ENCODE results near the gene ADAP1. TPM values are rescaled to one million over a fixed set of nuclear protein-coding genes. Genes with fewer than 3 reads are reported as not detected.

The ADAP1 gene
- total and polyA plus RNA-seq, 2 of the 13 experiments (the other 11 are each of a cell fraction or from before 2014, with no cell fraction given), result 10.5 to 24.6 TPM

DNA sequence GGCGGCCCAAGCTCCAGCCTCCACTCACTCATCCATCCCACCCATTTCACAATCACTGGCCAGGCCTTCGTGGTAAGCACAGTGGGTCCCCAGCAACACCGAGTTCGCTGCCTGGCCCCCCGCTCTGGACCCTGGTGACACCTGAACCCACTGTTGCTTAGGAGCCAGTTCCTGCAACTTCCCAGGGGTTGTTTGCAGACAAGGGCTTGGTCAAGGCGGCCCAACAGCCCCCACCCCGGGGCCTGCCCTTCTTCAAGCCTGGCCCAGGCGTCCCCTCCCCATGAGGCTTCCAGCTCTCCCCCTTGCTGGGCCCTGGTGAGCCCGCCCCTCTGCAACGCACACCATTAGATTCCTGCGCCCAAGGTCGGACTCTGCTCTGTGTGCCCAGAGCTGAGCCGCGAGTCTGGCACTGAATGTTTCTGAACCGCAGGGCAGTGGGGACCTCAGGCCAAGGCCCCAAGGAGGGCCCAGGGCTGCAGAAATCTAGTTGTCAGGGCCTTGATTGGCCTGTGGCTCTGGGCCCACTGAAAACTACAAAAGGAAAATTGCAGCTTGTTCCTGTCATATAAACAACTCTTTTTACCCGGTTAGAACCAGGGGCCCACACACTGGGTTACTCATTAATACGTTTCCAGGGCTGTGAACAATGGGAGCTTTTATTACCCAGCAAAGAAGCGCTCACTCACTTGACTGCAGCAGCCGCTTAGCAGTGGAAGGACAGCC lies 23.0 kb upstream of the ADAP1 start (continued):
- TF ChIP-seq, protein P1, sequence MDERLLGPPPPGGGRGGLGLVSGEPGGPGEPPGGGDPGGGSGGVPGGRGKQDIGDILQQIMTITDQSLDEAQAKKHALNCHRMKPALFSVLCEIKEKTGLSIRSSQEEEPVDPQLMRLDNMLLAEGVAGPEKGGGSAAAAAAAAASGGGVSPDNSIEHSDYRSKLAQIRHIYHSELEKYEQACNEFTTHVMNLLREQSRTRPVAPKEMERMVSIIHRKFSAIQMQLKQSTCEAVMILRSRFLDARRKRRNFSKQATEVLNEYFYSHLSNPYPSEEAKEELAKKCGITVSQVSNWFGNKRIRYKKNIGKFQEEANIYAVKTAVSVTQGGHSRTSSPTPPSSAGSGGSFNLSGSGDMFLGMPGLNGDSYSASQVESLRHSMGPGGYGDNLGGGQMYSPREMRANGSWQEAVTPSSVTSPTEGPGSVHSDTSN (CRISPR knock-in tag; IDR thresholded peaks at IDR 0.05), result no peak
- TF ChIP-seq ZNF678 (CRISPR knock-in tag; IDR thresholded peaks at IDR 0.05) (no peak), TOPORS (CRISPR knock-in tag; IDR thresholded peaks at IDR 0.05) (no peak), ZBTB7B (CRISPR knock-in tag; IDR thresholded peaks at IDR 0.05) (peak; percentile 86), ZMAT3 (CRISPR knock-in tag; conservative IDR thresholded peaks at IDR 0.05) (no peak), ZNF263 (CRISPR knock-in tag; IDR thresholded peaks at IDR 0.05) (0 out of 2 replicates have a peak, but pooled peaks have one; percentile 29), KLF13 (CRISPR knock-in tag; IDR thresholded peaks at IDR 0.05) (0 out of 2 replicates have a peak, but pooled peaks have one; percentile 59), HCFC1 (IDR thresholded peaks at IDR 0.05; ENCODE audit: low read depth, low read length) (no peak), ZNF337 (CRISPR knock-in tag; IDR thresholded peaks at IDR 0.05; ENCODE audit: borderline replicate concordance, low read depth) (no peak), ZNF777 (CRISPR knock-in tag; IDR thresholded peaks at IDR 0.05) (0 out of 2 replicates have a peak, but pooled peaks have one; percentile 50), ZNF335 (CRISPR knock-in tag; IDR thresholded peaks at IDR 0.05) (peak; percentile 91), ZNF12 (CRISPR knock-in tag; IDR thresholded peaks at IDR 0.05) (peak; percentile 27; the same call in 1 of the 2 replicates), ZFYVE20 (CRISPR knock-in tag; IDR thresholded peaks at IDR 0.05; ENCODE audit: borderline replicate concordance, low read depth) (no peak), RNF2 (conservative IDR thresholded peaks at IDR 0.05; ENCODE audit: low read depth) (no peak), MIER2 (CRISPR knock-in tag; IDR thresholded peaks at IDR 0.05) (no peak), ZNF326 (CRISPR knock-in tag; IDR thresholded peaks at IDR 0.05; ENCODE audit: borderline replicate concordance) (no peak), FOXC1 (CRISPR knock-in tag; IDR thresholded peaks at IDR 0.05; ENCODE audit: borderline replicate concordance) (no peak; the same call in 1 of the 2 replicates), ZNF101 (CRISPR knock-in tag; IDR thresholded peaks at IDR 0.05; ENCODE audit: borderline replicate concordance, low read depth) (no peak), GABPA (IDR thresholded peaks at IDR 0.05; ENCODE audit: low read depth, low read length) (no peak), GABPA (CRISPR knock-in tag; IDR thresholded peaks at IDR 0.05; ENCODE audit: low read depth) (peak; percentile 41; the same call in 1 of the 2 replicates), NCOA1 (CRISPR knock-in tag; IDR thresholded peaks at IDR 0.05) (no peak)
- TF ChIP-seq, protein P2, sequence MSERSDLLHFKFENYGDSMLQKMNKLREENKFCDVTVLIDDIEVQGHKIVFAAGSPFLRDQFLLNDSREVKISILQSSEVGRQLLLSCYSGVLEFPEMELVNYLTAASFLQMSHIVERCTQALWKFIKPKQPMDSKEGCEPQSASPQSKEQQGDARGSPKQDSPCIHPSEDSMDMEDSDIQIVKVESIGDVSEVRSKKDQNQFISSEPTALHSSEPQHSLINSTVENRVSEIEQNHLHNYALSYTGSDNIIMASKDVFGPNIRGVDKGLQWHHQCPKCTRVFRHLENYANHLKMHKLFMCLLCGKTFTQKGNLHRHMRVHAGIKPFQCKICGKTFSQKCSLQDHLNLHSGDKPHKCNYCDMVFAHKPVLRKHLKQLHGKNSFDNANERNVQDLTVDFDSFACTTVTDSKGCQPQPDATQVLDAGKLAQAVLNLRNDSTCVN (CRISPR knock-in tag; IDR thresholded peaks at IDR 0.05; ENCODE audit: borderline replicate concordance), result peak; percentile 57; the same call in 1 of the 2 replicates
- TF ChIP-seq, protein P3, sequence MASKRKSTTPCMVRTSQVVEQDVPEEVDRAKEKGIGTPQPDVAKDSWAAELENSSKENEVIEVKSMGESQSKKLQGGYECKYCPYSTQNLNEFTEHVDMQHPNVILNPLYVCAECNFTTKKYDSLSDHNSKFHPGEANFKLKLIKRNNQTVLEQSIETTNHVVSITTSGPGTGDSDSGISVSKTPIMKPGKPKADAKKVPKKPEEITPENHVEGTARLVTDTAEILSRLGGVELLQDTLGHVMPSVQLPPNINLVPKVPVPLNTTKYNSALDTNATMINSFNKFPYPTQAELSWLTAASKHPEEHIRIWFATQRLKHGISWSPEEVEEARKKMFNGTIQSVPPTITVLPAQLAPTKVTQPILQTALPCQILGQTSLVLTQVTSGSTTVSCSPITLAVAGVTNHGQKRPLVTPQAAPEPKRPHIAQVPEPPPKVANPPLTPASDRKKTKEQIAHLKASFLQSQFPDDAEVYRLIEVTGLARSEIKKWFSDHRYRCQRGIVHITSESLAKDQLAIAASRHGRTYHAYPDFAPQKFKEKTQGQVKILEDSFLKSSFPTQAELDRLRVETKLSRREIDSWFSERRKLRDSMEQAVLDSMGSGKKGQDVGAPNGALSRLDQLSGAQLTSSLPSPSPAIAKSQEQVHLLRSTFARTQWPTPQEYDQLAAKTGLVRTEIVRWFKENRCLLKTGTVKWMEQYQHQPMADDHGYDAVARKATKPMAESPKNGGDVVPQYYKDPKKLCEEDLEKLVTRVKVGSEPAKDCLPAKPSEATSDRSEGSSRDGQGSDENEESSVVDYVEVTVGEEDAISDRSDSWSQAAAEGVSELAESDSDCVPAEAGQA (IDR thresholded peaks at IDR 0.05; ENCODE audit: low read depth), result 0 out of 2 replicates have a peak, but pooled peaks have one; percentile 44
- TF ChIP-seq, protein P3 (CRISPR knock-in tag; IDR thresholded peaks at IDR 0.05; ENCODE audit: borderline replicate concordance), result no peak
